Neuronal stem cell (in vitro differentiated cells): ENCODE results near the gene HELZ.

Experiments
- DNase-seq: peaks from one replicate; pipeline ENCODE4 v3.0.0-alpha.2; 2013; ENCODE audit warnings: low spot score
- H2AFZ ChIP-seq: one replicate; pipeline ENCODE4 v1.6.1; 2013; ENCODE audit warnings: mild to moderate bottlenecking, low read length, inconsistent platforms
- H2AK5ac ChIP-seq: 2 replicates; pipeline ENCODE4 v1.6.1; 2013; ENCODE audit warnings: low read depth, mild to moderate bottlenecking, inconsistent platforms, low read length, moderate library complexity, mixed read lengths
- H2BK120ac ChIP-seq: 2 replicates; pipeline ENCODE4 v1.6.1; 2013; ENCODE audit warnings: low read depth, mild to moderate bottlenecking, inconsistent platforms, low read length, moderate library complexity, mixed read lengths
- H2BK12ac ChIP-seq: one replicate; pipeline ENCODE4 v1.6.1; 2013; ENCODE audit warnings: low read length, inconsistent platforms
- H2BK15ac ChIP-seq: 2 replicates; pipeline ENCODE4 v1.6.1; 2013; ENCODE audit warnings: mild to moderate bottlenecking, low read length, inconsistent platforms, mixed read lengths
- H2BK5ac ChIP-seq: one replicate; pipeline ENCODE4 v1.6.1; 2013; ENCODE audit warnings: inconsistent platforms, mild to moderate bottlenecking, low read length, moderate library complexity
- H3K14ac ChIP-seq: one replicate; pipeline ENCODE4 v1.6.1; 2013; ENCODE audit warnings: low read length, inconsistent platforms
- H3K18ac ChIP-seq: 2 replicates; pipeline ENCODE4 v1.6.1; 2013; ENCODE audit warnings: low read length, inconsistent platforms
- H3K23ac ChIP-seq: 2 replicates; pipeline ENCODE4 v1.6.1; 2013; ENCODE audit warnings: low read depth, mild to moderate bottlenecking, mixed read lengths, low read length, inconsistent platforms; ENCODE audit not compliant: poor library complexity
- H3K27ac ChIP-seq: replicated peaks from 3 replicates; pipeline ENCODE4 v1.5.1; 2013; ENCODE audit warnings: low read length, inconsistent platforms
- H3K27me3 ChIP-seq, 3 experiments: 2 replicates each; pipeline ENCODE4 v1.6.1; 2013; ENCODE audit warnings: low read length in 3 of 3, mild to moderate bottlenecking in 2 of 3, inconsistent platforms in 1 of 3, low read depth in 1 of 3, mixed read lengths in 1 of 3, moderate library complexity in 1 of 3; ENCODE audit not compliant: control insufficient read depth in 3 of 3, insufficient read depth in 3 of 3
- H3K36me3 ChIP-seq, 2 donors: replicated peaks in 1 of 2; 2 replicates each; pipeline ENCODE4 v1.6.1; 2013; ENCODE audit warnings: low read length in 2 of 2; ENCODE audit not compliant: control insufficient read depth in 2 of 2, insufficient read depth in 2 of 2
- H3K4ac ChIP-seq: 2 replicates; pipeline ENCODE4 v1.6.1; 2013; ENCODE audit warnings: inconsistent platforms, mild to moderate bottlenecking, low read length, moderate library complexity
- H3K4me1 ChIP-seq, 2 donors: 1 replicate in 1 of 2; 2 replicates in 1 of 2; pipeline ENCODE4 v1.6.1; 2013; ENCODE audit warnings: low read length in 2 of 2, low read depth in 1 of 2; ENCODE audit not compliant: control insufficient read depth in 2 of 2, insufficient read depth in 1 of 2
- H3K4me2 ChIP-seq: one replicate; pipeline ENCODE4 v1.6.1; 2013; ENCODE audit warnings: mild to moderate bottlenecking, low read length, inconsistent platforms; ENCODE audit not compliant: insufficient read depth, poor library complexity, severe bottlenecking
- H3K4me3 ChIP-seq, 2 donors: 2 replicates each; pipeline ENCODE4 v1.5.1; 2013; ENCODE audit warnings: low read length in 2 of 2, mild to moderate bottlenecking in 2 of 2, inconsistent platforms in 1 of 2, moderate library complexity in 1 of 2
- H3K79me1 ChIP-seq: one replicate; pipeline ENCODE4 v1.6.1; 2013; ENCODE audit warnings: low read depth, mild to moderate bottlenecking, inconsistent platforms, low read length, moderate library complexity
- H3K9ac ChIP-seq: one replicate; pipeline ENCODE4 v1.6.1; 2013; ENCODE audit warnings: mild to moderate bottlenecking, low read depth, low read length, inconsistent platforms; ENCODE audit not compliant: poor library complexity
- H3K9me3 ChIP-seq, 2 donors: replicated peaks in 1 of 2; 2 replicates each; pipeline versions ENCODE3 to v1.6.1; 2013; ENCODE audit warnings: low read length in 2 of 2, mild to moderate bottlenecking in 2 of 2, inconsistent platforms in 1 of 2, low read depth in 1 of 2, mixed read lengths in 1 of 2, moderate library complexity in 1 of 2; ENCODE audit not compliant: control insufficient read depth in 2 of 2, insufficient read depth in 1 of 2
- H4K8ac ChIP-seq: one replicate; pipeline ENCODE4 v1.6.1; 2013; ENCODE audit warnings: low read depth, mild to moderate bottlenecking, inconsistent platforms, low read length, moderate library complexity
- H4K91ac ChIP-seq: one replicate; pipeline ENCODE4 v1.6.1; 2013; ENCODE audit warnings: low read length, low read depth, mild to moderate bottlenecking, inconsistent platforms; ENCODE audit not compliant: poor library complexity
- WGBS, 2 donors: extraction: QIAGEN DNeasy Blood & Tissue Kit; methylation state at CpG; one replicate each; pipeline ENCODE4 v1.1.7; 2013; ENCODE audit warnings: missing lambda C conversion rate in 2 of 2, mixed read lengths in 1 of 2; ENCODE audit not compliant: insufficient read length in 2 of 2, insufficient replicate concordance in 1 of 2; ENCODE audit errors: extremely low coverage in 2 of 2; 5-methylcytosine and 5-hydroxymethylcytosine counted together

Gene HELZ

GRCh38 chr17:67212714-67213417, 32.1 kb downstream of the HELZ start:
- Histone ChIP-seq H2BK15ac (no peak overlapping the region), H3K4me1 (peaks cover 0 to 3% of the 10 kb centered on the region in 2 donors), H4K91ac (no peak overlapping the region), H3K9me3 (no peaks in the 10 kb centered on the region), H3K36me3 (peaks cover 9 to 38% of the 10 kb centered on the region in 2 donors), H2AK5ac (no peak overlapping the region), H3K27me3 (no peaks in the 10 kb centered on the region), H4K8ac (no peak overlapping the region), H3K14ac (no peak overlapping the region), H2BK5ac (no peak overlapping the region), H3K4me2 (no peak overlapping the region), H3K79me1 (no peaks in the 10 kb centered on the region), H3K4ac (no peak overlapping the region), H3K18ac (no peak overlapping the region), H3K4me3 (no peak overlapping the region), H3K27ac (no peak overlapping the region), H2AFZ (no peak overlapping the region), H2BK120ac (no peak overlapping the region), H3K23ac (no peak overlapping the region), H2BK12ac (no peak overlapping the region), H3K9ac (no peak overlapping the region)
- no CpG with 5 or more reads among the region's 9 CpGs for WGBS, 2 donors
- no peak for DNase-seq

GRCh38 chr17:67212231-67212630, 32.8 kb downstream of the HELZ start:
- no CpG with 5 or more reads among the region's 5 CpGs for WGBS, 2 donors
- H3K4me1 ChIP-seq, result peaks cover 0 to 3% of the 10 kb centered on the region in 2 donors

GRCh38 chr17:67211742-67212141, 33.3 kb downstream of the HELZ start:
- Histone ChIP-seq H3K9ac (no peak overlapping the region), H2BK12ac (no peak overlapping the region), H3K27me3 (no peaks in the 10 kb centered on the region), H3K79me1 (peaks cover 2% of the 10 kb centered on the region), H3K14ac (no peak overlapping the region), H3K18ac (no peak overlapping the region), H3K4ac (no peak overlapping the region), H2BK15ac (no peak overlapping the region), H3K4me2 (no peak overlapping the region), H2AFZ (no peak overlapping the region), H3K36me3 (peaks cover 7 to 27% of the 10 kb centered on the region in 2 donors), H4K8ac (no peak overlapping the region), H3K9me3 (no peaks in the 10 kb centered on the region), H3K23ac (no peak overlapping the region), H2BK5ac (no peak overlapping the region), H2AK5ac (no peak overlapping the region), H3K27ac (no peak overlapping the region), H3K4me1 (peaks cover 0 to 3% of the 10 kb centered on the region in 2 donors), H3K4me3 (no peak overlapping the region), H4K91ac (no peak overlapping the region), H2BK120ac (no peak overlapping the region)
- no peak for DNase-seq
- WGBS, 2 donors, result no CpG with 5 or more reads among the region's 5 CpGs

More at GRCh38 chr17:67212231-67212630, 32.8 kb downstream of the HELZ start:
- no peak for DNase-seq
- H3K4me3 ChIP-seq, result no peak overlapping the region
- no peak overlapping the region for H3K27ac ChIP-seq
- no peak overlapping the region for H3K23ac ChIP-seq
- no peaks in the 10 kb centered on the region for H3K27me3 ChIP-seq
- H2BK5ac ChIP-seq, result no peak overlapping the region
- H3K9me3 ChIP-seq, result no peaks in the 10 kb centered on the region
- no peak overlapping the region for H2BK12ac ChIP-seq
- H4K91ac ChIP-seq, result no peak overlapping the region
- no peak overlapping the region for H3K9ac ChIP-seq
- H2AFZ ChIP-seq, result no peak overlapping the region
- no peak overlapping the region for H3K4me2 ChIP-seq
- H3K79me1 ChIP-seq, result peaks cover under 1% of the 10 kb centered on the region
- peaks cover 9 to 32% of the 10 kb centered on the region in 2 donors for H3K36me3 ChIP-seq
- H3K4ac ChIP-seq, result no peak overlapping the region
- H2AK5ac ChIP-seq, result no peak overlapping the region
- H2BK120ac ChIP-seq, result no peak overlapping the region
- no peak overlapping the region for H4K8ac ChIP-seq
- no peak overlapping the region for H3K18ac ChIP-seq
- no peak overlapping the region for H3K14ac ChIP-seq
- H2BK15ac ChIP-seq, result no peak overlapping the region

GRCh38 chr17:67210915-67211314, 34.1 kb downstream of the HELZ start:
- H3K27me3 ChIP-seq, result no peaks in the 10 kb centered on the region

More at GRCh38 chr17:67210915-67211314, 34.1 kb downstream of the HELZ start:
- peaks cover 0 to 3% of the 10 kb centered on the region in 2 donors for H3K4me1 ChIP-seq
- no peak overlapping the region for H3K18ac ChIP-seq
- H2BK5ac ChIP-seq, result no peak overlapping the region
- H3K23ac ChIP-seq, result no peak overlapping the region
- H2AK5ac ChIP-seq, result no peak overlapping the region
- H2BK12ac ChIP-seq, result no peak overlapping the region
- H3K27ac ChIP-seq, result no peak overlapping the region
- H4K8ac ChIP-seq, result no peak overlapping the region
- no peak overlapping the region for H3K14ac ChIP-seq
- no peak overlapping the region for H2BK120ac ChIP-seq
- H3K9ac ChIP-seq, result no peak overlapping the region
- no peak overlapping the region for H4K91ac ChIP-seq
- no peak overlapping the region for H2BK15ac ChIP-seq
- no CpG with 5 or more reads among the region's 2 CpGs for WGBS, 2 donors
- peaks cover 2% of the 10 kb centered on the region for H3K79me1 ChIP-seq
- no peak overlapping the region for H3K4me3 ChIP-seq
- DNase-seq, result no peak
- no peak overlapping the region for H3K4ac ChIP-seq
- H3K4me2 ChIP-seq, result no peak overlapping the region
- peaks cover 2 to 20% of the 10 kb centered on the region in 2 donors for H3K36me3 ChIP-seq
- H2AFZ ChIP-seq, result no peak overlapping the region
- no peaks in the 10 kb centered on the region for H3K9me3 ChIP-seq
